ENCODE results near the gene ITPRID2. TPM values are rescaled to one million over a fixed set of nuclear protein-coding genes. Genes with fewer than 3 reads are reported as not detected.
A peak's percentile ranks its signal among the peaks of the same experiment; 100 is the strongest.

ITPRID2 gene
- total and polyA plus RNA-seq, 2 of the 4 experiments (the other 2 are of a cell fraction): 74.1 to 187 TPM

- no CpG with 5 or more reads among the region's 1 CpG for WGBS, 2 experiments (ENCODE audit: extremely low coverage in 2 of 2, insufficient read length in 1 of 2)
- CTCF ChIA-PET: no interaction called here
- H3K27ac ChIP-seq (ENCODE audit: insufficient read depth, low read length): no peak overlapping the region
- H3K4me1 ChIP-seq (ENCODE audit: control insufficient read depth, insufficient read depth, low read length): peaks cover 2% of the 10 kb centered on the region; the same call in 1 of the 2 replicates
- no peak overlapping the region for H3K4ac ChIP-seq (ENCODE audit: low read depth, low read length)
- H2AK9ac ChIP-seq (replicated peaks; ENCODE audit: low read depth, low read length, poor library complexity): no peak overlapping the region
- H3K56ac ChIP-seq (ENCODE audit: extremely low read depth, insufficient read depth, low read length): no peak overlapping the region
- no TSS peak for BruUV-seq (replicated peaks)
- H4K8ac ChIP-seq (ENCODE audit: low read depth in 2 of 2, low read length in 2 of 2): no peak overlapping the region
- no peak overlapping the region for H4K91ac ChIP-seq (ENCODE audit: insufficient read depth, low read depth, low read length)
- H2AFZ ChIP-seq (replicated peaks; ENCODE audit: low read length, poor library complexity): no peak overlapping the region
- H2BK15ac ChIP-seq (ENCODE audit: low read depth, low read length): no peak overlapping the region
- in situ Hi-C loops (cut with MboI; ENCODE audit: low sequenced_read_pairs): loop anchor here (10.0 kb wide), 1 partner anchor 1771 kb away; no protein-coding TSS in a partner anchor
- no peaks in the 10 kb centered on the region for H3K9me3 ChIP-seq (ENCODE audit: control insufficient read depth, insufficient read depth, low read length)
- no peak for DNase-seq
- peaks cover 15% of the 10 kb centered on the region for H3K36me3 ChIP-seq (ENCODE audit: control insufficient read depth, insufficient read depth, low read length)
- peak overlapping the region; percentile 38 for H3K4me2 ChIP-seq (ENCODE audit: low read depth, low read length)
- peaks cover 0 to 28% of the 10 kb centered on the region in 2 experiments; a peak in 2 of 4 replicates for H3K79me1 ChIP-seq (ENCODE audit: low read depth in 1 of 2, low read length in 2 of 2)
- intact Hi-C loops (cut with micrococcal nuclease): loop anchor here (10.0 kb wide), 2 partner anchors 791 to 1771 kb away; no protein-coding TSS in a partner anchor
- no peak overlapping the region for H2BK5ac ChIP-seq (ENCODE audit: low read depth, low read length, poor library complexity, severe bottlenecking)
- H4K5ac ChIP-seq (ENCODE audit: low read depth, low read length): no peak overlapping the region
- no peak for ATAC-seq (ENCODE audit: low read depth)
- no peak overlapping the region for H3K23ac ChIP-seq (ENCODE audit: low read depth, low read length)
- POLR2A ChIA-PET (ENCODE audit: unreplicated experiment): no interaction called here
- H2BK120ac ChIP-seq (ENCODE audit: low read depth, low read length): no peak overlapping the region
- dilution Hi-C loops (cut with HindIII; ENCODE audit: low sequenced_read_pairs, unreplicated experiment): no loop called here
- H3K27me3 ChIP-seq (ENCODE audit: control insufficient read depth, insufficient read depth, low read length): no peaks in the 10 kb centered on the region
- no peak overlapping the region for H2AK5ac ChIP-seq (ENCODE audit: low read depth, low read length)
- H4K20me1 ChIP-seq (ENCODE audit: insufficient read depth, low read length): peaks cover 4% of the 10 kb centered on the region; the same call in 1 of the 2 replicates
- H3K14ac ChIP-seq (replicated peaks; ENCODE audit: low read depth, low read length): no peak overlapping the region; the same call in 1 of the 2 replicates
- H3K9ac ChIP-seq (ENCODE audit: low read depth, low read length): no peak overlapping the region
- no peak overlapping the region for H3K18ac ChIP-seq (ENCODE audit: low read depth, low read length)
- H3K9me1 ChIP-seq (ENCODE audit: insufficient read depth, low read length): 0 out of 2 replicates have a peak, but pooled peaks cover 3% of the 10 kb centered on the region
- no peak overlapping the region for H3K4me3 ChIP-seq (ENCODE audit: insufficient read depth, low read depth, low read length)
- no peak overlapping the region for H2BK20ac ChIP-seq (ENCODE audit: low read depth, low read length)
- TF ChIP-seq CTCF (conservative IDR thresholded peaks at IDR 0.05; ENCODE audit: low read depth, low read length): no peak
- no peak for TF ChIP-seq MXI1 (IDR thresholded peaks at IDR 0.05; ENCODE audit: borderline replicate concordance, low read depth, low read length)
- no peak for TF ChIP-seq NFE2L2 (IDR thresholded peaks at IDR 0.05; ENCODE audit: low read depth, low read length)
- TF ChIP-seq SMC3 (IDR thresholded peaks at IDR 0.05; ENCODE audit: low read depth, low read length): no peak
- TF ChIP-seq FOS (IDR thresholded peaks at IDR 0.05; ENCODE audit: low read depth, low read length): no peak
These were observed 4.8 kb downstream of the ITPRID2 start for GRCh38 chr2:181896286-181896685.

Data from IMR-90 (cell line).